DMS114 treated with DMSO at 0.1 percent for 48 hours (cell line): Measurements from ENCODE around the gene TRAK1.
A peak's percentile ranks its signal among the peaks of the same experiment; 100 is the strongest.

Experiments used
- DNase-seq: peaks from one replicate; lab custom pipeline; 2025; ENCODE audit not compliant: unreplicated experiment; lab: John Stamatoyannopoulos, UW

Gene TRAK1

DNA sequence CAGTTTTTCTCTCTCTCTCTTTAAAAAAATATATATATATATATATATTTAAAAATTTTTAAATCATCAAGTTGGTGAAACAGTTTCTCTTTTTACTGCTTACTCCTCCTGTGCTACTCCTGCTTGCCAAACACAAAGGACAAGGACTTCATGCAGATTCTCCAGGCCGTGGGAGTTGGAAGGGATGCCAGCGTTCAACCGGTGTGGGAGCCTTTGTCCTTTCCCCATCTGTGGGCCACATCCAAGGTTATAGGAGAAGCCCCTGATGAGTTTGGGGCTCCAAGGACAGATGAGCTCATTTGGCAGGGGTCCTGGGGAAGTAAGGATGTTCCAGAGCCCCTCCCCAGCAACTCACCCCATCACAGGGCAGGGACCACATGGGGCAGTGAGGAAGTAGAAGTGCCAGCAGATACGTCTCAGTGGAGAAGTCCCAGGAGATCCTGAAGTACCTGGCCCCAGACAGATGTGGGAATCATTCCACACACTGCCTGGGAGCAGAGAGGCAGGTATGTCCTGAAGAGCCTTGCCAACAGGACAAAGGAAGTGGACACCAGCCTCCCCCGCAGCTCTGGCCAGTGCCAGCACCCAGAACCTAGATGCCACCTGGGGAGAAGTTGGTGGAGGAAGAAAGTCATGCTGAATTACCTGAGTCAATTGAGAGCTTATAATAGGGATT is 138.2 kb downstream of the TRAK1 start:
- no peak for DNase-seq

- DNase-seq: peak; percentile 40
Observed at GRCh38 chr3:42229942-42230688, 139.0 kb downstream of the TRAK1 start.

DNA sequence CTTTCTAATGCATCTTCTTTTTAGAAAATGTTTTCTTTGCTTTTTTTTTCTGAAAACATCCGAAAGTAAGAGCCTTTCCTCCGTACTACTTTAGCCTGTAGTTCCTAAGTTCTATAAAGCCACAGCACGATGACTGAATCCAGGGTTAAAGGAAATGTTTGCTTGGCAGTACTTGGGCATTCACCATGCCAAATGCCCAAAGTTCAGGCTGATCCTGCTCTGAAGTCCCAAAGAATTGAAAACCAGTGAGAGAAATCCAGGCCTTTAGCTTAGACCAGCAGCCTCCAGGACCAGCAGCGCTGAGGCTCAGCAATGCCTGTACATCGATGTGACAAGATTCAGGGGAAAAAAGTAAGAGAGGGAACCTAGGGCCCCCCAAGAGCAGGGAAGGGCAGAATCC is 139.7 kb downstream of the TRAK1 start:
- DNase-seq: no peak

GRCh38 chr3:42235532-42235931 is 144.4 kb downstream of the TRAK1 start:
- DNase-seq: no peak

GRCh38 chr3:42236611-42237010 is 145.5 kb downstream of the TRAK1 start:
- no peak for DNase-seq

DNA sequence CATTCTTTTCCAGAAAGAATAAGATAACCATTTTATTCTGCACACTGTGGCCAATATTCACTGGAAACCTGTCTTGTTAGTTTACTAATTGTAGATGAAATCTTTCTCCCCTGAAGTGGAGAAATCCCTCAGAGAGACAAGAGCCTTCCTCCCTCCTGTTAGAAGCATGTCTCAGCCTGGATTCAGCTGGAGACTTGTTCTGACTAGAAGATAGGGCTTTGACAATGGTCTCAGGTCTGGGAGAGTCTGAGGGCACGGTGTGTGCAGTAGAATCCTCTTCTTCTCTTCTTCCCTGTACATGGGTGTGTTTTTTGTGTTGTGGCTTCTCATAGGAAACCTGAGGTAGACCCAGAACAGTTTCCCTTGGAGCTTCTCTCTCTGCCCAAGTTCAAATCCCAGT is 154.9 kb downstream of the TRAK1 start:
- no peak for DNase-seq

DNA sequence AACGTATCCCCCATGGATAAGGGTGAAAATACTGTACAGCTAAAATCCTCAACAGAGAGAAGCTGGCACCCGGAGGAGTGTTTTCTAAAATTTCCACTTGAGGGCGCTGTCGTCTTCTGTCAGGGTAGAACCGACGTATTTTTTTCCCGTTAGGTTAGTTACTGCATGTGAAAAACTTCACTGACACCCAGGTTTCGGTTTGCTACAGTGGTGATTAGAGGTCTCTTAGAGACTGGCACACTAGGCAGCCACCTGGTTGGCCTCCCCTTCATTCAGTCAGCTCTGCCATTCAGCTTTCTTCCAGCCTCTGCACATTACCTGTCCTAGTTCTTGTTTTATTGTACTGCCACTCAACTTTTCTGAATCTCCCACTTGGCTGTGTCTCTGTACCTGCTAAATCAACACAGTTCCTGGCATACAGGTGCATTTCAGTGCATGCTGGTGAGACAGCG is 156.4 kb downstream of the TRAK1 start:
- DNase-seq: peak; percentile 23

DNA sequence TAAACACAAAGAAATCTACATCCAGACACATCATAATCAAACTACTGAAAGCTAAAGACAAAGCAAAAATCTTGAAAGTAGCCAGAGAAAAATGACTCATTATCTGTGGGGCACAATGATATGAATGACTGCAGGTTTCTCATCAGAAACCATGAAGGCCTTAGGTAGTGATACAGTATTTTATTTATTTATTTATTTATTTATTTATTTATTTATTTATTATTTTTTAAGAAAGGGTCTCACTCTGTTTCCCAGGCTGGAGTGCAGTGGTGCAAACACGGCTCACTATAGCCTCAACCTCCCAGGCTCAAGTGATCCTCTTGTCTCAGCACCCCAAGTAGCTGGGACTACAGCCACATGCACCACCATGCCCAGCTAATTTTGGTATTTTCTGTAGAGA is 159.6 kb downstream of the TRAK1 start:
- DNase-seq: no peak

GRCh38 chr3:42254566-42254965 is 163.4 kb downstream of the TRAK1 start:
- DNase-seq: no peak

DNA sequence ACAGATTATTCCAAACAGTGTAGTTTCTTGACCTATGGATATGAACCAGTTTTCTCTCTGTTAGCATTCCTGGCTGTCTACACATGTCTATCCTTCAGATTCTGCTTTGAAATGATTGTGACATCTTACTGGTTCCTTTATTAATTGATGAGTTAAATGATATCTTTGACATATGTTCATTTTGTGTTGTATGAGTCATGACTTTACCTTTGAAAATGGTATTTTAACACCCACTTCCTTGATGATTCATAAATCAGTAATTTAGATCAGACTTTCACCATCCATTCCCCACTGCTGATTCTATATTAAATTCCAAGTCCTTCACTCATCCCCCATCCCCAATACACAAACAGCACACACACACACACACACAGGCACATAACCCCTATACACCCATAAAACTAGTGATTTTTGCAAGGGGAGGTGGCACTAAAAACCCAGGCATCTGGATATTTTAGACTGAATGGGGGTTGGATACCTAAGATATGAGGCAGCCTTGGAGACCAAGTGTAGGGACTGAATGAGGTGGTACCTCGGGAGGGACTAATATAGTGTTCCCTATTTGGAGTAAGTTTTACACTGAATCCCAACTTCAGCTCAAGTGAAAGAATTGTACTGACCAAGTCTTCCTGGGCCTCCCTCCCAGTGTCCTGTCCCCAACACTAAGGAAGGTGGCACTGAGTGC is 165.1 kb downstream of the TRAK1 start:
- DNase-seq: no peak

DNA sequence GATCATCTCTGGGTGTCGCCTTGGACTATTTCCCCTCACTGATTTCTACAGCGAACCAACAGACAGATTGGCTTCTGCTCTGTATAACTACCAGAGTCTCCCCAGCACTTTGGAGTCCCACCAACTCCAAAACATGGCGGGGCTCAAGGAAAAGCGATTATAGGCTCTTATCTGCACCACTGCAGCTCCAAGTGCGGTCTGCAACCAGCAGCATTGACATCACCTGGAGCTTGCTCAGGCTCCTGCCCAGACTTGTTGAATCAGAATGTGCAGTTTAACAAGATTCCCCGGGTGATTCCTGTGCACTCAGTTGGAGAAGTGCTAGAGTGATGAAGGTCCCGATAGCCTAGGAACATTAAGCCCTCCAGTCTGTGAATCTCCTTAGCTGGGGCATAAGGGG is 165.8 kb downstream of the TRAK1 start:
- no peak for DNase-seq

GRCh38 chr3:42262525-42262924 is 171.4 kb downstream of the TRAK1 start:
- no peak for DNase-seq

GRCh38 chr3:42263354-42264346 is 172.5 kb downstream of the TRAK1 start:
- peak; percentile 19 for DNase-seq

GRCh38 chr3:42264399-42265058 is 173.4 kb downstream of the TRAK1 start:
- DNase-seq: peak; percentile 20

DNA sequence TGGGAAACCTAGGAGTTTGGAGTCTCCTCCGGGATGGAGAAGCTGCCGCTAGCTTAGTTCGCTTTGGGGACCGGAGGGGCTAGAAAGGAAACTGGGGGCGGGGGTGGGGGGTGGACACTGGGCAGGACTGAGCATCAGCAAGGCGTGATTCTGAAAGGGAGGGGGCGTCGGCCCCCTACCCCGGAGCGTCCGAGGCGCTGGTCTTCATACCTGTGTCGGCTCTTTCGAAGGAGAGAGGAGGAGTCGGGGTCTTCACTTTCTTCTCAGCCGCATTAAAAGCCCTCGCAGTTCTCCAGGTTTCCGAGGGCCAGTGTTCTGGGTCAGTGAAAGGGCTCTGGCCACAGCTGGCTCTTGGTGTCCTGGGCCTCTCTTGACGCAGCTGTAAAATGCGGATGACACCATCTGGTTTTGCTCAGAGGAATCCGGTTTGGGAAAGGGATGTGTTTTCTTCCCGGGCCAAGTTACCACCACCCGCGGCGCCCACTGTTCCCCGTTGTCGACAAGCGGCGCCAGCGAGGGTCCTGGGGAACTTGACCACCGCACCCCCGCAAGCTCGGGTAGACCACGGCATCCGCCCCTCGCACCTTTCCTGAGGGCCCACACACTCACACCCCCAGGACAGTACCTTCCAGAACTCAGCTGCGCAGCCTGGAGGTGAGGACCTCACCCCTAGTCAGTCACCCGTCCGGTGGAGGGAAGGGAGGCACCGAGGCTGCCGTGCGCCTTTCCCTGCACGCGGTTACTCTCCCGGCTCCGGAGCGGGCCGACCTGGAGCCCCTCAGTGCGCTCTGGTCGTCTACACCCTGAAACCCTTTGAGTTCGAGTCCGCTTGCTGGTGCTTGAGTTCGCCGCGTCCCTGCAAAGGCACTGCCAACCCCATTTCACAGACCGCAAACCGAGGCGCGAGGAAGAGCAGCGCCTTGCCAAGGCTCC is 174.2 kb downstream of the TRAK1 start:
- DNase-seq: no peak

GRCh38 chr3:42266085-42266484 is 174.9 kb downstream of the TRAK1 start, which contains the start of gene CCK:
TSS of gene CCK (minus strand) at chr3:42266185. CDS start at chr3:42263630, 2,555 bp downstream.
- DNase-seq: no peak

GRCh38 chr3:42267878-42268277 is 176.7 kb downstream of the TRAK1 start:
- DNase-seq: no peak

DNA sequence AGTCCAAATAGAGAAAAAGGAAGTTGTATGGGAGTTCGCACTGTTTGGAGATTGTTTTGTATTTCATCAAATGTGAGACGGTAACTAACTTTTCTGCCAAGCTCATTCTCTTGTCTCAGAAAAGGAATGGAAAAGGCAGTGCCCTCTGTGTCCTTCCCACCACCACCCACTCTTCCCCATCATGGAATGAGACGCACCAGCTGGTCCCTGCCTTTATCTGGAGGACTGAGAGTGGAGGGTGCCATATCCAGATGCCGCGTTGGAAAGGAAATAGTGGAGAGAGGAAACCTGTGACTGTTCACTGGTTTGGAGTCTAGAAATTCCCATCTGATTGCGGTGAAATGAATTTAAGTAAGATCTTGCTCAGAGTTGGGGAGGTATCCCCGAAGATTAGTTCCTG is 178.5 kb downstream of the TRAK1 start:
- DNase-seq: no peak

GRCh38 chr3:42270561-42270960 is 179.4 kb downstream of the TRAK1 start:
- DNase-seq: no peak
